Left ventricle myocardium inferior (tissue), 1 donor: ENCODE data around the gene CCDC57. TPM values are rescaled to one million over a fixed set of nuclear protein-coding genes. Genes with fewer than 3 reads are reported as not detected.

Experiments used
- DNase-seq: peaks from one replicate; pipeline ENCODE4 v3.0.0-alpha.2; 2020
- H3K27ac ChIP-seq: fragments of 200-600 bp; replicated peaks from 2 replicates; pipeline ENCODE4 v1.8.0; 2021
- H3K27me3 ChIP-seq: fragments of 200-600 bp; 2 replicates; pipeline ENCODE4 v1.8.0; 2021; ENCODE audit warnings: low read depth
- H3K36me3 ChIP-seq: fragments of 200-600 bp; 2 replicates; pipeline ENCODE4 v1.8.0; 2021
- H3K4me1 ChIP-seq: fragments of 200-600 bp; 2 replicates; pipeline ENCODE4 v1.8.0; 2021
- H3K4me3 ChIP-seq: fragments of 200-600 bp; 2 replicates; pipeline ENCODE4 v1.8.0; 2021; ENCODE audit warnings: mild to moderate bottlenecking, moderate library complexity
- H3K9me3 ChIP-seq: fragments of 200-600 bp; replicated peaks from 2 replicates; pipeline ENCODE4 v1.8.0; 2021
- intact Hi-C: fragments of 100-400 bp; cut with micrococcal nuclease; formaldehyde crosslinking; loops from one replicate; pipeline ENCODE4 v1.11.0; 2022
- total RNA-seq: library from RNA; stranded (reverse); fragmentation: NEBNext Ultra II Directional; extraction: Animal tissue kit (Norgen Biotek cat#: 25700); gene quantifications from one replicate; pipeline ENCODE4 v1.2.1, GENCODE V29; 2021
- TF ChIP-seq, protein P1 (sequence below): fragments of 200-600 bp; IDR thresholded peaks from 2 replicates; pipeline ENCODE4 v1.8.0; 2021; ENCODE audit warnings: antibody characterized with exemption, mild to moderate bottlenecking, borderline replicate concordance
- donor health status: DM: no; HTN: yes; CAD: no; lungs with severe emphysema.

The CCDC57 gene
- total RNA-seq, 1 donor from 2014 or later, result 8.1 TPM

DNA sequence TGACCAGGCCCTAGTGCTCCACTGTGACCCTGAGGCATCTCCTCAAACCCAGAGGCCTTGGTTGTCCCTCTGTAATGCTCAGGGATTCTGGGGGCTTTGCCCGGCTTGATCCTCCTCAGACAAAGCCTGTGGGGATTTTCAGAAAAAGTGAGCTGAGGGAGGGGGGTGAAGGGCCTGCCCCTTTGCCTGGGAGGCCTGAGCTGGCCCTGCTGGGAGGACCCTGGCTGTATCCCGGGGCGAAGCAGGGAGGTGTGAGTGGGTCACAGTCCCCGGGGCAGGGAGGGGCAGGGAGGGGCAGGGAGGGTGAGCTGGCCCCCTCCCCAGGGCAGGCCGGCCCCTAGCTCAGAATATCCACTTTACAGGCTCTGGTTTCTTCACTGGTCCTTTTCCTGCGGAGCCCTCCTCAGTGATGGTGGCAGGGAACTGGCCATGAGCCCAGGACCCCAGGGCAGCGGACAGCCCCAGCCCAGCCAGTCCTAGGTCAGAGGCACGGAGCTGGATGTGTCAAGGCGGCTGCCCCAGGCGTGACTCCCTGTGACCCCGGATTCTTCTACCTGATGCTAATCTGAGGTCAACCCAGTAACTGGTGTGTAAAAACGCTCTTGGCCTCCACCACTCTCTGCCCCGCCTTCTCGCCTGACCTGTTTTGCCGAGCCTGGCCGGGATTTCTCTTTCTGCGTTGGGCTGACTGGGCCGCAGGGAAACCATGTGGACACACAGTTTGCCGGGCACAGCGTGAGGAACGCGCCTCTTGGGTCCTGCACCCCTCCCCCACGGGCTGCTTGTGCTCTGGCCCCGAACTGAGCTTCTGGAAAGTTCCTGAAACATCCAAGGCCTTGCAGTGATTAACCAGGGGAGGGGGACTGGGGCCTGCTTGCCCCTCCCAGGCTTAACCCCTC lies 108.8 kb downstream of the CCDC57 start:
- TF ChIP-seq, protein P1, sequence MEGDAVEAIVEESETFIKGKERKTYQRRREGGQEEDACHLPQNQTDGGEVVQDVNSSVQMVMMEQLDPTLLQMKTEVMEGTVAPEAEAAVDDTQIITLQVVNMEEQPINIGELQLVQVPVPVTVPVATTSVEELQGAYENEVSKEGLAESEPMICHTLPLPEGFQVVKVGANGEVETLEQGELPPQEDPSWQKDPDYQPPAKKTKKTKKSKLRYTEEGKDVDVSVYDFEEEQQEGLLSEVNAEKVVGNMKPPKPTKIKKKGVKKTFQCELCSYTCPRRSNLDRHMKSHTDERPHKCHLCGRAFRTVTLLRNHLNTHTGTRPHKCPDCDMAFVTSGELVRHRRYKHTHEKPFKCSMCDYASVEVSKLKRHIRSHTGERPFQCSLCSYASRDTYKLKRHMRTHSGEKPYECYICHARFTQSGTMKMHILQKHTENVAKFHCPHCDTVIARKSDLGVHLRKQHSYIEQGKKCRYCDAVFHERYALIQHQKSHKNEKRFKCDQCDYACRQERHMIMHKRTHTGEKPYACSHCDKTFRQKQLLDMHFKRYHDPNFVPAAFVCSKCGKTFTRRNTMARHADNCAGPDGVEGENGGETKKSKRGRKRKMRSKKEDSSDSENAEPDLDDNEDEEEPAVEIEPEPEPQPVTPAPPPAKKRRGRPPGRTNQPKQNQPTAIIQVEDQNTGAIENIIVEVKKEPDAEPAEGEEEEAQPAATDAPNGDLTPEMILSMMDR, result no peak
- Histone ChIP-seq H3K27ac (peak overlapping the region; percentile 57), H3K36me3 (no peaks in the 10 kb centered on the region), H3K4me3 (no peak overlapping the region), H3K27me3 (no peaks in the 10 kb centered on the region), H3K4me1 (peaks cover 57% of the 10 kb centered on the region), H3K9me3 (no peaks in the 10 kb centered on the region)
- no peak for DNase-seq
- intact Hi-C loops, result no loop called here

- H3K4me3 ChIP-seq, result no peak overlapping the region
- TF ChIP-seq, protein P1, result no peak
- intact Hi-C loops, result no loop called here
- DNase-seq, result no peak
- H3K27ac ChIP-seq, result peak overlapping the region; percentile 63
- no peaks in the 10 kb centered on the region for H3K36me3 ChIP-seq
- H3K27me3 ChIP-seq, result no peaks in the 10 kb centered on the region
- peaks cover 62% of the 10 kb centered on the region for H3K4me1 ChIP-seq
- no peaks in the 10 kb centered on the region for H3K9me3 ChIP-seq
Measured at GRCh38 chr17:82101767-82102679, 110.6 kb downstream of the CCDC57 start.

DNA sequence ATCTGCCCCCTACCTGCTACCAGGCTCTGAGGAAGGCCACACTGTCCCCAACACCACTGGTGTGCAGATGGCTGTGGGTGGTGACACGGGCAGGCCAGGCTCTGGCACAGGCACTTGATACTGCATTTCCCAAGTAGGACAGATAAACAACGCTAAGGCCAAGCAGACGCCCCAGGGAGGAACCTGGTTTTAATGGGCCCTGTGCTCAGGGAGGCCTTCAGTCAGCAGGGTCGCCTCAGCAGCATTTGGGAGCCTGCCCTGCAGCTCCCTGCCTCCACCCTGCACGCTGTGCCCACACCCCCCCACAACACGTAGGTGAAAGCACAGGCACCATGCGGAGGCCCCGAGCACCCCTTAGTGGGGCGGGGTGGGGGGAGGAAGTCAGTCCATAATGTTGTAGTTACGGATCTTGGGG lies 111.3 kb downstream of the CCDC57 start:
- TF ChIP-seq, protein P1, result no peak
- Histone ChIP-seq H3K4me3 (no peak overlapping the region), H3K27me3 (no peaks in the 10 kb centered on the region), H3K27ac (peak overlapping the region; percentile 63), H3K36me3 (no peaks in the 10 kb centered on the region), H3K9me3 (no peaks in the 10 kb centered on the region), H3K4me1 (peaks cover 62% of the 10 kb centered on the region)
- intact Hi-C loops, result no loop called here
- DNase-seq, result no peak

DNA sequence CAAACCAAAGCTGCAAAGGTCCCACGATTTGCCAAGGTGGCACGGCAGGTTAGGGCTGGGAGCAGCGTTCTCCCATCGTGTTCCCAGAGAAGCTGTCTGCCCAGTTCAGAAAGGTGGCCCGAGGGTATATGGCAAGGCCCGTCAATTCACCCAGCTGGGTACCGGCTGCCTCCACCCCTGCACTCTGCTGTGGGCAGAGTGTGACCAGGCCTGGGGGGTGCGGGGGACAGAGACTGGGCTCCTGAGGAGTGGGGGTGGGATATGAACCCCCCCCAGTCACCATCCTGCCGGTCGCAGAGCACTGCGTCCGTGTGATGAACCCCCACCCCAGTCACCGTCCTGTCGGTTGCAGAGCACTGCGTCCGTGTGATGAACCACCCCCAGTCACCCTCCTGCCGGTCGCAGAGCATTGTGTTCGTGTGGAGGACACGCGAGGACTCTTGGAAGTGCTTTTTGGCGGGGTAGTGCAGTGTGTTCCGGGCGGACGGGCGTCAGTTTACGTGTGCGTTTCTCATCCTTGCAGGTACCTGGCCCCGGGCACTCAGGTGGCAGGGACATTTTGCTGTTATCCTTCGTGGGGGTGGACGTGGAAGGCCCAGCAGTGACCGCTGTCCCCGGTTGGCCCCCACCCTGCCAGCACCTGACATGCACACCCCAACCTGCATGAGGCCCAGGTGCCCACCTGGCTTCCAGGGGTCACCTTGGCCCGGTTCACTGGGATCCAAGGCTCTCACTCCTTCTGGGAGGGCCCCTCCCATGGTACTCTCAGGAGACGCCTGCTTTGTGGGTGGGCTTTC lies 111.9 kb downstream of the CCDC57 start:
- H3K9me3 ChIP-seq, result no peaks in the 10 kb centered on the region
- DNase-seq, result no peak
- H3K4me1 ChIP-seq, result peaks cover 59% of the 10 kb centered on the region
- H3K27ac ChIP-seq, result peak overlapping the region; percentile 96
- peaks cover 4% of the 10 kb centered on the region for H3K36me3 ChIP-seq
- H3K4me3 ChIP-seq, result no peak overlapping the region
- intact Hi-C loops, result no loop called here
- no peaks in the 10 kb centered on the region for H3K27me3 ChIP-seq
- TF ChIP-seq, protein P1, result no peak
